HCT116 (cell line): ENCODE measurements around the gene ANKIB1. TPM values are rescaled to one million over a fixed set of nuclear protein-coding genes. Genes with fewer than 3 reads are reported as not detected.

ENCODE experiments used
- ATAC-seq: fragments of 200-7000 bp; cut with Tn5 transposase; 2 replicates; pipeline ENCODE4 v1.9.1; 2020; ENCODE audit warnings: mild to moderate bottlenecking, moderate library complexity
- BruUV-seq: library from RNA; stranded (reverse); fragments of 400-500 nt; replicated peaks from 2 replicates; lab custom pipeline; 2021; lab: Mats Ljungman, UMichigan
- CTCF ChIA-PET: fragments of 300-600 bp; sonication (Branson Sonifier 250); formaldehyde crosslinking; loops from one replicate; lab custom pipeline; 2021; ENCODE audit warnings: antibody characterized with exemption; lab: Charles Lee
- POLR2A ChIA-PET: fragments of 300-600, 350-600 bp; sonication (Branson Sonifier 250); formaldehyde crosslinking; loops from one replicate; lab custom pipeline; 2021; ENCODE audit warnings: antibody characterized with exemption; lab: Charles Lee
- RAD21 ChIA-PET, 2 experiments: fragments of 300-600 bp; sonication (Branson Sonifier 250); formaldehyde crosslinking; loops; one replicate each; lab custom pipeline; 2023; ENCODE audit warnings: low total read pairs in 2 of 2; ENCODE audit not compliant: uncharacterized antibody in 2 of 2, unreplicated experiment in 2 of 2, low non-redundant PET in 1 of 2; lab: Charles Lee
- DNase-seq: peaks from one replicate; pipeline ENCODE4 v3.0.0-alpha.2; 2010; ENCODE audit warnings: low read depth, low spot score
- H2AFZ ChIP-seq: fragments of 200-600 bp; shearing (Covaris generic), sonication (generic); 2 replicates; pipeline ENCODE4 v1.6.1; 2017; ENCODE audit warnings: low read depth, mixed run types, mixed read lengths, antibody characterized with exemption, low read length; ENCODE audit not compliant: poor library complexity, severe bottlenecking
- H3K27ac ChIP-seq: 2 replicates; pipeline ENCODE4 v1.5.1; 2012; ENCODE audit warnings: low read depth, low read length
- H3K27me3 ChIP-seq: fragments of 200-600 bp; sonication (generic); 2 replicates; pipeline ENCODE4 v1.6.1; 2016; ENCODE audit warnings: mixed run types, low read length, mixed read lengths; ENCODE audit not compliant: insufficient read depth
- H3K36me3 ChIP-seq, 2 experiments: fragments of 200-500 bp in 1 of 2; fragments of 200-600 bp in 1 of 2; sonication (Bioruptor generic) in 1 of 2; sonication (generic) in 1 of 2; 2 replicates each; pipeline versions ENCODE4 v1.5.1 to v1.6.1; 2014 to 2016; ENCODE audit warnings: low read length in 2 of 2, inconsistent platforms in 1 of 2, mixed read lengths in 1 of 2, mixed run types in 1 of 2; ENCODE audit not compliant: insufficient read depth in 2 of 2, control insufficient read depth in 1 of 2
- H3K4me1 ChIP-seq, 2 experiments: fragments of 200-600 bp in 1 of 2; sonication (generic) in 1 of 2; 2 replicates each; pipeline versions ENCODE4 v1.5.1 to v1.6.1; 2012 to 2017; ENCODE audit warnings: low read length in 2 of 2, inconsistent platforms in 1 of 2, mild to moderate bottlenecking in 1 of 2, mixed read lengths in 1 of 2, mixed run types in 1 of 2, moderate library complexity in 1 of 2; ENCODE audit not compliant: insufficient read depth in 2 of 2, control insufficient read depth in 1 of 2
- H3K4me2 ChIP-seq: fragments of 200-600 bp; sonication (generic); 2 replicates; pipeline ENCODE4 v1.6.1; 2017; ENCODE audit warnings: mixed run types, low read length, mixed read lengths
- H3K4me3 ChIP-seq, 2 experiments: fragments of 200-600 bp in 1 of 2; sonication (generic) in 1 of 2; replicated peaks in 1 of 2; 2 replicates each; pipeline ENCODE4 v1.5.1; 2011 to 2016; ENCODE audit warnings: low read length in 2 of 2, control low read depth in 1 of 2, low read depth in 1 of 2, mild to moderate bottlenecking in 1 of 2, mixed read lengths in 1 of 2, mixed run types in 1 of 2
- H3K79me2 ChIP-seq: fragments of 200-600 bp; sonication (generic); 2 replicates; pipeline ENCODE4 v1.6.1; 2017; ENCODE audit warnings: mild to moderate bottlenecking, mixed run types, low read length, moderate library complexity, mixed read lengths; ENCODE audit not compliant: insufficient read depth
- H3K9ac ChIP-seq: fragments of 200-600 bp; sonication (generic); 2 replicates; pipeline ENCODE4 v1.6.1; 2016; ENCODE audit warnings: low read length, mixed read lengths
- H3K9me2 ChIP-seq: fragments of 200-600 bp; sonication (generic), shearing (Covaris generic); 2 replicates; pipeline ENCODE4 v1.6.1; 2017; ENCODE audit warnings: mixed run types, mild to moderate bottlenecking, moderate library complexity; ENCODE audit not compliant: insufficient read depth
- H3K9me3 ChIP-seq, 2 experiments: fragments of 200-500 bp in 1 of 2; fragments of 200-600 bp in 1 of 2; sonication (Bioruptor generic) in 1 of 2; sonication (generic) in 1 of 2; 2 replicates each; pipeline ENCODE4 v1.6.1; 2014 to 2017; ENCODE audit warnings: low read length in 2 of 2, mixed read lengths in 2 of 2, inconsistent platforms in 1 of 2, low read depth in 1 of 2, mild to moderate bottlenecking in 1 of 2, mixed run types in 1 of 2, moderate library complexity in 1 of 2; ENCODE audit not compliant: control insufficient read depth in 1 of 2, insufficient read depth in 1 of 2
- H4K20me1 ChIP-seq: fragments of 200-600 bp; sonication (generic), shearing (Covaris generic); 2 replicates; pipeline ENCODE4 v1.6.1; 2017; ENCODE audit warnings: mixed run types, mild to moderate bottlenecking, moderate library complexity; ENCODE audit not compliant: insufficient read depth
- ATF3 ChIP-seq: IDR thresholded peaks from 2 replicates; pipeline ENCODE4 v1.6.1; 2012
- CBX3 ChIP-seq: IDR thresholded peaks from 2 replicates; pipeline ENCODE4 v1.6.1; 2012; ENCODE audit warnings: low read depth
- CEBPB ChIP-seq: IDR thresholded peaks from 2 replicates; pipeline ENCODE4 v1.6.1; 2012; ENCODE audit warnings: low read depth
- CTCF ChIP-seq, 3 experiments: fragments of 200-600 bp in 1 of 3; sonication (generic) in 1 of 3; IDR thresholded peaks in 2 of 3; conservative IDR thresholded peaks in 1 of 3; 2 replicates each; pipeline ENCODE4 v1.5.1; 2012 to 2017; ENCODE audit warnings: low read depth in 2 of 3, low read length in 2 of 3, antibody characterized with exemption in 1 of 3, borderline replicate concordance in 1 of 3, control low read depth in 1 of 3, mild to moderate bottlenecking in 1 of 3, mixed read lengths in 1 of 3, mixed run types in 1 of 3, moderate library complexity in 1 of 3; ENCODE audit not compliant: insufficient read depth in 1 of 3
- EGR1 ChIP-seq: IDR thresholded peaks from 2 replicates; pipeline ENCODE4 v1.6.1; 2012; ENCODE audit warnings: low read depth
- EZH2 ChIP-seq: fragments of 200-600 bp; sonication (generic); IDR thresholded peaks from 2 replicates; pipeline ENCODE4 v1.6.1; 2017; ENCODE audit warnings: antibody characterized with exemption, mixed run types
- EZH2phosphoT487 ChIP-seq: fragments of 200-600 bp; IDR thresholded peaks from 2 replicates; pipeline ENCODE4 v1.6.1; 2018; ENCODE audit warnings: antibody characterized with exemption, borderline replicate concordance
- FOSL1 ChIP-seq: IDR thresholded peaks from 2 replicates; pipeline ENCODE4 v1.6.1; 2012; ENCODE audit warnings: low read depth
- JUND ChIP-seq: IDR thresholded peaks from 2 replicates; pipeline ENCODE4 v1.6.1; 2012
- POLR2AphosphoS5 ChIP-seq: IDR thresholded peaks from 2 replicates; pipeline ENCODE4 v1.6.1; 2011; ENCODE audit warnings: mild to moderate bottlenecking, low read depth, low read length, moderate library complexity
- RAD21 ChIP-seq: IDR thresholded peaks from 2 replicates; pipeline ENCODE4 v1.6.1; 2012; ENCODE audit warnings: low read depth, mild to moderate bottlenecking
- REST ChIP-seq: IDR thresholded peaks from 2 replicates; pipeline ENCODE4 v1.6.1; 2012; ENCODE audit warnings: low read depth
- SP1 ChIP-seq: IDR thresholded peaks from 2 replicates; pipeline ENCODE4 v1.6.1; 2012; ENCODE audit warnings: low read depth
- TCF7L2 ChIP-seq: IDR thresholded peaks from 2 replicates; pipeline ENCODE4 v1.7.0; 2011; ENCODE audit warnings: borderline replicate concordance, inconsistent platforms; ENCODE audit not compliant: insufficient read depth, insufficient read length; ENCODE audit errors: extremely low read depth
- ZBTB33 ChIP-seq: IDR thresholded peaks from 2 replicates; pipeline ENCODE4 v1.6.1; 2011; ENCODE audit warnings: mild to moderate bottlenecking, low read length, moderate library complexity; ENCODE audit not compliant: insufficient replicate concordance; ENCODE audit errors: extremely low read depth
- ZFX ChIP-seq: fragments of 450-650 bp; IDR thresholded peaks from 2 replicates; pipeline ENCODE4 v1.6.1; 2017
- ZNF274 ChIP-seq: fragments of 200-500 bp; sonication (Bioruptor generic); IDR thresholded peaks from 2 replicates; pipeline ENCODE4 v1.6.1; 2014; ENCODE audit warnings: mild to moderate bottlenecking, low read depth, low read length, inconsistent platforms
- intact Hi-C: fragments of 100-400 bp; cut with micrococcal nuclease; formaldehyde crosslinking; loops from 2 replicates; pipeline ENCODE4 v1.10.0; 2022
- total RNA-seq: library from RNA; stranded (reverse); gene quantifications from one replicate; pipeline ENCODE4 v1.2.1, GENCODE V29; 2021; ENCODE audit not compliant: unreplicated experiment

Gene ANKIB1
- total RNA-seq, 1 experiment from 2014 or later, result 41.2 TPM

GRCh38 chr7:92275327-92275726, 29.6 kb downstream of the ANKIB1 start:
- Histone ChIP-seq H3K27ac (no peak overlapping the region), H4K20me1 (no peaks in the 10 kb centered on the region), H3K9ac (no peak overlapping the region)
- ChIA-PET RAD21 (no interaction called here), CTCF (no interaction called here)
- ATAC-seq, result no peak
- TF ChIP-seq ZBTB33, result no peak
- TF ChIP-seq EZH2phosphoT487, result no peak
- no peak for TF ChIP-seq ATF3
- no peak for TF ChIP-seq REST
- no peak for TF ChIP-seq TCF7L2
- TF ChIP-seq CBX3, result no peak
- no peak for TF ChIP-seq RAD21
- no peak for TF ChIP-seq POLR2AphosphoS5
- no peak for TF ChIP-seq CEBPB
- no peak for TF ChIP-seq SP1
- TF ChIP-seq EZH2, result no peak
- TF ChIP-seq FOSL1, result no peak
- no peak for TF ChIP-seq CTCF (IDR thresholded peaks at IDR 0.05 in 2 of 3, conservative IDR thresholded peaks at IDR 0.05 in 1 of 3; ENCODE audit: borderline replicate concordance in 1 of 3, insufficient read depth in 1 of 3, low read depth in 2 of 3, low read length in 2 of 3)
- TF ChIP-seq ZFX, result no peak
- no peak for TF ChIP-seq JUND
- TF ChIP-seq EGR1, result no peak
- no peak for TF ChIP-seq ZNF274
- TF ChIP-seq, all 23 proteins: peak for 0
- POLR2A ChIA-PET, result no interaction called here
- no TSS peak for BruUV-seq
- no peaks in the 10 kb centered on the region for H3K9me2 ChIP-seq
- H3K4me1 ChIP-seq, result no peaks in the 10 kb centered on the region
- peaks cover 67% of the 10 kb centered on the region for H3K79me2 ChIP-seq
- H3K4me3 ChIP-seq, result no peak overlapping the region
- no peaks in the 10 kb centered on the region for H3K36me3 ChIP-seq
- H3K9me3 ChIP-seq, result no peaks in the 10 kb centered on the region
- no peak overlapping the region for H2AFZ ChIP-seq
- DNase-seq, result no peak
- H3K4me2 ChIP-seq, result no peak overlapping the region
- intact Hi-C loops, result no loop called here
- no peaks in the 10 kb centered on the region for H3K27me3 ChIP-seq
